GM21390 (cell line): ENCODE data around the gene CDHR1.
A peak's percentile ranks its signal among the peaks of the same experiment; 100 is the strongest.

Source experiments
- ATAC-seq: cut with Tn5 transposase; IDR thresholded peaks from one replicate; pipeline ENCODE4 v1.9.1; 2021; ENCODE audit not compliant: unreplicated experiment

CDHR1 gene

DNA sequence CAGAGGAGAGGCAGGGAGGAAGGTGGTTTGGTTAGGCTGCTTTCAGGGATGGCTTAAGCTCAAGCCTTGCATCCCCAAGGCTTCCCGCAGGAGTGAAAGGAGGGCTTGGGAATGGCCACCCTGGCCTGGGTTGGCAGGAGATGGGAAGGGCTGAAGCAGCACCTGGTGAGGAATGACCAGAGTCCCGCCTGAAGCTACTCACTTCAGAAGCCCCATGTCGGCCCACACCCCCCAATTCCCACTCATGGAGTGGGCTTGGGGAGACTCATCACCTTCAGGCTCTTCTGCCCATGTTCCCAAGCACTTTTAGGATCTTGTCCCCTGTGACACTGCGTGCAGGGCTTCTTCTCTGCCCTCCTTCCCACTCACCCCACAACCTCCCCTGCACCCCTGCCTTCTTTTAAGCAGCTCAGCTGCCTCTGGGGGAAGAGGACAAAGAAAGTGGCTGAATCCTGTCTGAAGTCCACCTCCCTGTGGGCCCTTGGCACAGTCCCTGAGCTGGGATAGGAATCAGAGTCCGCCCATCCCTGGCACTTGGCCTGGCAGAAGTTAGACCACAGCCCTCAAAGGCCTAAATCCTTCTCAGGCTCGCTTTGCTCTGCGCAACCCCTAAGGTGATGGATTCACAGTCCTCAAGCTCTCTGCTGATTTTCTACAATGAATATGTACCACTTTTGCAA lies 67.0 kb downstream of the CDHR1 start:
- ATAC-seq = no peak

DNA sequence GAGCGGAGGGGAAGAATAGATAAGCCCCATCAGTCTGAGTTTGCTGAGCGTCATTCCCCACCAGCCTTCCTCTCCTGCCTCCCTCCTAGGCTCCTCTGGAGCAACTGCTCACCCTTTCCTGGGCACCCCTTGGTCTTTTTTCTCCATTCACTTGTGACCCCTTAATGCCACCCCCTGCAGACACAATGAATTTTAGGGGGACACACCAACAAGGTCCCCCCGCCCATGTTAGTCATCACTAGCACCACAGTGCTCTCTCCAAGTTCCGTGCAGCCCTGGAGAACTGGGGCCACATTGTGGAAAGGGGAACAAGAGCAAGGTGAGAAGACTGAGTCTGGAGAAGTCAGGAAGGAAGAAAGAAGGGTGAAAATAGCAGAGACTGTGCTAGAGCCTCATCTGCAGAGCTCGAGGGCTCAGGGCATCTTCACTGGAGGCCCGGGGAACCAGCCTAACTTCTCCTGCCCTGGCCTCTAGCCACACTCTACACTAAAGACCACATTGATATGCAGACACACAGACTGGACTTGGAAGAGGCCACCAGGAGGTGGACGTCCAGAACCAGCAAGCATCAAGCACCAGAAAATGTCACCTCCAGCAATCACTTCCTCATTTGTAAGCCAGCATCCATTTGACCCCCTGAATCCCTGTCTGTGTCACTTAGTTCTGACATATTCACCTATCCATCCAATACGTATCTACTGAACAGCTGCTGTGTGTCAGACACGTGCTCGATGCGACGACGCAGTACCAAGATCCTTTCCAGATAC lies 68.0 kb downstream of the CDHR1 start:
- ATAC-seq = no peak

DNA sequence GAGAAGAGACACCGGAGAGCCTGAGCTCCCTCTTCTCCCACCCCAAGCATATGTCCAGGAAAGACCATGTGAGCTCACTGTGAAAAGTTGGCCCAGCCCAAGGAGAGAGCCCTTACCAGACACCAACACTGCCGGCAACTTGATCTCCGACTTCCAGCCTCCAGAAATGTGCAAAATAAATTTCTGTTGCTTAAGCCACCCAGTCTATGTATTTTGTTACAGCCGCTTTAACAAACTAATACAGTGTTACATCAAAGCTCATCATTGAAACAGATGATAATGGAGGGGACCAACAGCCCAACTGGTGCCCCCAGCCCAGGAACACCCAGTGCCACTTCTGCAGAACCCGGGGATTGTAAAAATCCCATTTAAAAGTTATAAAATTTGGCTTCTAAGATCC lies 69.4 kb downstream of the CDHR1 start:
- no peak for ATAC-seq

DNA sequence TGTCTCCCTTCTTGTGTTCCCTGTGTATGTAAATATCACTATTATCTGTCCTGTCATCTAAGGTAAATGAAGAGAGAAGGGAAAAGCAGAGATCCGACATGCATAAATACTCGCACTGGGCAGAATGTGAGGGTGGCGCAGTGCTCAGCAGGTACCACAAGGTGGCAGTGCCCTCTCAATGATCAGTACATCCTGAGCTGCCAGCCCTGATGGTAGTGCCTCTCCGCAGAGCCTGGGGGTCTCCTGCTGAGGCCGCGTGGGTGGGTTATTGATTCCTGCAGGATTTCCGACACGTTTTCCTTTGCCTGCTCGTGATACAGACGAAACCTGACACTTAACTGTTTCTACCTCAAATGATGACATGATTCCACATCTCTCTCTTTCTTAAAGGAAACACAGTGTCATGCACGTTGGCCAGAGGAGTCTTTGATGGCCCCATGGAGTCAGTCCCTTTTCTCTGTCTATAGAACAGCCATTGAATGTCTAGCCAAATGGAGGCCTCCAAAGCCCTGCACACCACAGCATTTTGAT lies 70.3 kb downstream of the CDHR1 start:
- ATAC-seq = peak; percentile 98

DNA sequence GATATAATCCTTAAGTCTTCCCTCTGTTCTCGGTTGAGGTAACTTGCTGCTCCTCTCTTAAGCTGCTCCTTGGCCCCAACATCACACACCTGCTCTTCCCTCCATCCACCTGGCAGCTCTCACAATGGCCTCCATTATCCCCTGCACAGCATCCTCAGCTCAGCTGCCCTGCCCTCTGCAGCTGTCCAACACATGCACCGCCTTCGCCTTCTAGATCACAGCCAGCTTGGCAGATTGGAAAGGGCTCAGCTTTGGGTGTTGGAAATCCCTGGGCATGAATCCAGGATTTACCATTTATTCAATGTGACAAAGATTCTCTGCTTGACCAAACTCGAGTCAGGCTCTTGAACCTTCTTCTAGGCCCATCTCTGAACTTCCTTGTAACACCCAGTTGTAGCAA lies 71.1 kb downstream of the CDHR1 start:
- no peak for ATAC-seq

DNA sequence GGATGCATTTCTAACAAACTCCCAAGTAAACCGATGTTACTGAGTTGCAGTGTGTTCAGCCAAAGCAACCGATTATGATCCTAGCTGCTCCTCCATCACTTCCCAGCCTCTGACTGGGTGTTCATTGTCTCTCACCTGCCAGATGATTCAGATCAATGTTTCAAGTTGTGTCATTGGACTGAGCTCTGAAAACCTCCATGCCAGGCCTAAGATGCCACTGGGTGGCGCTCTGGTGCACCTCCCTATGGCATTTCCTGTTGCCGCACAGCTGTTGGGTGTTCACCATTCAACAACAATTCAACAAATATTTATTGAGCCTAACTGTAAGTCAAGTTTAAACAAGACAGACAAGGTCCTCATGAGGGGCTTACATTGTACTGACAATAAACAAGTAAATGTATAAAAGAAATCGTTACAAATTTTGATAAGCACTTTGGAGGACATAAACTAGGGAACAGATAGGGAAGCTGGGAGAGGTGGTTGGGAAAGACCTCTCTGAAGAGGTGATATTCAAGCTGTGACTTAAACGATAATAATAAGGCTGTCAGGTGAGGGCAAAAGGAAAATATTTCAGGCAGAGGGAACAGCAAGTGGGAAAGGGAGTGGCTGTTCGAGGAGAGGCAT lies 73.3 kb downstream of the CDHR1 start:
- no peak for ATAC-seq

DNA sequence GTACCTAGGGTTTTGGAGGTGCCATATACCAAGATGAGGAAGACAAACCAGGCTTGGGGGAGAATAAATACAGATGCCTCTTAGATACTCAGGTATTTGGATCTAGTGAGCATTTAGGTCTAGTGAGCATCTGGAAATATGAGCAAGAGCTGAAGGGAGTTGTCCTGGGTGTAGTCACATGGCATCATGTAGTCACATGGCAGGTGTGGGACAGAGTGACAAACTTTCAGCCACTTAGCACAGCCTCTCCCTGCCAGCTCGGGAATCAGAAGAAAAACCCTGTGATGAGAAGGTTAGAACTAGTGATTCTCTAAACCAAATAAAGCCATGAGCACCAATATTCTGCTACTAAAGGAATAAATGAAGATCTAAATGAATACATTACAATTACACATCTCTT lies 74.8 kb downstream of the CDHR1 start:
- ATAC-seq = no peak
